HG03460 (cell line): ENCODE measurements around the gene ALDOB.

ENCODE experiments used
- ATAC-seq: cut with Tn5 transposase; IDR thresholded peaks from one replicate; pipeline ENCODE4 v1.9.1; 2021; ENCODE audit not compliant: unreplicated experiment

ALDOB gene

DNA sequence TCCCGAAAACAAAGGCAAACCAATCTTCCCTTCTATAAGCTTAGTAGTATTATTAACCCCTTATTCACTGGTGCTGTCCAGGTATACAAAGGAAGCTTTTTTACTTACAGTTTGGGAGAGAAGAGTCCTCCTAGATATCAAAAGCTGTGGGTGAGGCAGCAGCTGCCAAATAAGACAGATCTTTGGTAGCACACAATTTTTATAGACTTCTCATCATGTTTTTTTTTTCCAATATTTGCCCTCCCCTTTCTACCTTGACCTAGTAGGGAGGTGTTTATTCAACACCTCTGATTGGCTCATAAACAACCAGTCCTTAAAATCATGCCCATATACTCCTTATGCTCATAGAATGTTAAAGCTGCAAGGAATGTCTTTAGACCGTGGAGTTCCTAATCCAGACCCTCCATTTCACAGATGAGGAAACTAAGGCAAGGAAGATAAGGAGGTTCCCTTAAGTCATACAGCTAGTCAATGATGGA, at the start of gene ALDOB:
Gene ALDOB (minus strand): TSS at position 174 of the 479 bp plus-strand sequence. CDS start 4,887 bp downstream, outside the sequence.
- no peak for ATAC-seq

DNA sequence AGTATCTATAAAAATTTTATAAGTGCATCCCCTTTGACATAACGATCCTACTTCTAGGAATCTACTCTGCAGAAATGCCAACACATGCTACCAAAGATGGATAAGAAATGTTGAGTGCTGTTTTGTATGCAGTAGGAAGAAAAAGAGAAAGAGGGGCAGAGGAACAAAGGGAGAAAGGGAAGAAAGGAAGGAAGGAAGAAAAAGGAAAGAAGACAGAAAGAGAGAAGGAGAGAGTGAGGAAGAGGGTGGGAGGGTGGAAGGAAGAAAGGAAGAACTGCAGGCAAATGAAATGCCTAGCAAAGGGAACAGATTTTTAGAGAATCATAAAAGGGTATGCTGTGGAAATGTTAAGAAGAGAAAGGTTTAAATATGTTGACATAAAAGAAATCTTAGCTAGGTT, 48.5 kb upstream of the ALDOB start:
- no peak for ATAC-seq

DNA sequence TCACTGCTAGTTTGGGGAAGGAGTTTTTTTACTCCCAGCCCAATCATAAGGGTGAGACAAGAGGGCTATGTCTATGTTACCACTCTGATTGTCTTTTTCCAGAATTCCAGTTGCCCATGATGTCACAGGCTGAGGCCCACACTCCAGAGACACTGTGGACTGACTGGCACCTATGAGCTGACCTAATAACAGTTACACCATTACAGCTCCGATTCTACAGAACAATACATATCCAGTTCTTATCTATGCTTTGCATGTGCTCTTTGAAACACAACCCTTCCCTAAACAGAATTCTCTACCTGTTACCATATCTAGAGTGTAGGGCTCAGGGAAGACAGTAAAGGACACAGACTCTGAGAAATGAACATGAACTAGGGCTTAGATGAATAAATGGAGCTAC, 45.7 kb upstream of the ALDOB start:
- no peak for ATAC-seq

DNA sequence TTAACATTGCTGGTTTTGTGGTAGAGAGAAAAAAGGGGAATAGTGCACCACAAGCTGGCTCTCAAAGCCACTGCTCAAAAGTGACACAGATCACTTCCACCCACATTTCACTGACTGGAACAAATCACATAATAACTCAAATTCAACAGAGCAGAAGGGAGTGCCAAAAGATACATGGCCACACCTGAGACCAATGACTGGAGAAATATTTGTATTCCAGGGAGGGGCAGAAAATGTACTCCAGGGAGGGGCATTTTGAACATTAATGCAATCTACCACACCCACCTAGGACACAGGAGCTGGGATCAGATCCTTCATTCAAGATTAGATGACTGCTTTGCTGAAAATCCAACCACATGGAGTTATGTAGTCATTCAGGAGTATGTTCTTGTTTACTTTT, 44.8 kb upstream of the ALDOB start:
- ATAC-seq, result no peak

DNA sequence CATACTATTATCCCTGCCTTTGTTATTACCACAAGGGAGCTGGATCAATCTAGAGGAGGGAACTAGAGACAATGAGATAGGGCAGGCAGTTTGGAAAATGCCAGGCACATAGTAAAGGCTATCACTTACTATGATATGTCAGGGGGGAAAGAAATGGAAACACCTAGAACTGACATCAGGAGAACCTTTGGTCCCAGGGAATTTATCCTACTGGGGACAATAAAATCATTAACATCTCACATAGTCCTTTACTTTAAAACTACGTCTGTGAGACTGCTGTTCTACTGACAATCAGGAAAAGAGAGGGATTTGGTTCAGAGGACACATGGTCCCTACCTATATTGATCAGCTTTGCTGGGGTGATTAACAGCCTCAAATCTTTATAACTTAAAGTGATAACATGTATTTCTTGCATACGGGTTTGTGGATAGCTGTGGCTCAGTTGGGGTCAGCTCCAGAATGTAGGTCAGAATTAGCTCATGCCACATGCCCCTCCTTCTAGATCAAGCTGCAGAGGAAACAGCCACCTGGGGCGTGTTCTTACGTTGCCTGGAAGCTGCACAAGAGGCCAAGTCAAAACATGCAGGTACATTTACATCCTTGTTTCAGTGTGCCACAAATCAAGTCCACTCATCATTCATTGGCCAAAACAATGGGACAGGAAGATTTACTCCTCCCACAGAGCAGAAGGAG, 43.9 kb upstream of the ALDOB start:
- no peak for ATAC-seq

DNA sequence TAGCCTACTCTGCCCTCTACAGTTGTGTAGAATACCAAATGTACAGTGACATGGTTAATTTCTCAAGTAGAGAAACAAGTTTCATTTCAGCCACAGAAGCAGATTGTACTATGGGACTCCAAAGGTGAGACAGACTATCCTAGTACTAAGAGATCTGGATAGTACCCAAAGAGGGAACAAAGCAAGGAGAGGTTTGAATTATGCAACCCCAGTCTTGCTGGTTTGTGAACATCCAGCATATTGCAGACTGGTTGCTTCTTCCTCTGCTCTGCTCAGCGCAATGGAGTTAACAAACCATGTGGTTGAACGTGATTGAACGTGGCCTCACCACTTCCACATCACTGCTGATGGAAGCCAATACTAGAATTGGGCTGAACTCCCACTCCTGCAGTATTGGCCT, 43.3 kb upstream of the ALDOB start:
- ATAC-seq, result no peak

DNA sequence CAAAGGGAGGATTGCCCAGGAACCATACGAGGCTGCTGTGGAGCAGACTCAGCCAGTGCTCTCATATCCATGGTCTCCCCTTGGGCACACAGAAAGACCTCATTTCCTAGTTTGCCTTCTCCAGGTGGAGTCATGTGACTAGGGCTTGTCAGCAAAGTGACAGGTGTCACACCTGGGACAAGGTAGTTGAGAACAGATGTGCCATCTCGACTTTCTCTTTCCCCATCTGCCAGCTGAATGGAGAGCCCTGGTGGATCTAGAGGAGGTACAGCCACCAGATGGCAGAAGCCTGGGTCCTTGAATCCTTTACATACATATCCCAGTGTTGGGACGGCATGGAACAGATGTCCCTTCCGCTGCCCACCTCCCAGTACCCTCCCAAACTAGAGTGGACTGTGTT, 42.9 kb upstream of the ALDOB start:
- ATAC-seq, result no peak

DNA sequence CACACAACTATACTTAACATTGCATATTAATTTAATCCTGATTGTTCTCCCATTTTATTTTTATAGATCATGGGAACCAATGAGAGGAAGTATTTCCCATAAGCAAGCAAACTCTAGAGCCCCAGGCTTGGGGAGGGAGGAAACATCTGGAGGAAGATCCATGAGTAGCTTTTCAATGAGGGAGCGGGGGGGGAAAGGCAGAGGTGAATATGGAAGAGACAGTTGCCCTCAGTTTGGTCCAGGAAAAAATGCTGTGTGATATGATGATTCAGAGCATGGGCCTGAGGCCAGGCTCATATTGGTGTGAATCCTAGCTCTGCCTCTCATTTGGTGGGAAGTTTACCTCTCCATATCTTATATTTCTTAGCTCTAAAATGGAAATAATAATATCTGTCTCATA, 42.2 kb upstream of the ALDOB start:
- no peak for ATAC-seq

DNA sequence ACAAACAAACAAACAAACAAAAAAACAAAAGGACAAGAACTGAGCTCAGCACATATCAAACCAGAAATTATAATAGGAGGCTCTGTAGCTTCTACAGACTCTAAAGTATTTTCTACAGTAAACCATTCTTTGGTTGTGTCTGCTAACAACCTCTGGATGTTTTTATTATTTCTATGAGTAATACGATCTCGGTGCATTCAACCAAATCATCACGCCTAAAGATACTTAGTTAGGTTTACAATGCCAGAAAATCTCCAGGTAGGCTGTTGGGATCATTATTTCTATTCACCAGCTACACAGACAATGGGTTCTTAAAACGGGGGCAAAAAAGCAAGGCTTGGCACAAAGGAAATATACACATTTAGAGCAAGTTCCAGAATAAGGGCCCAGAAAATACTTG, 41.6 kb upstream of the ALDOB start:
- ATAC-seq, result no peak

DNA sequence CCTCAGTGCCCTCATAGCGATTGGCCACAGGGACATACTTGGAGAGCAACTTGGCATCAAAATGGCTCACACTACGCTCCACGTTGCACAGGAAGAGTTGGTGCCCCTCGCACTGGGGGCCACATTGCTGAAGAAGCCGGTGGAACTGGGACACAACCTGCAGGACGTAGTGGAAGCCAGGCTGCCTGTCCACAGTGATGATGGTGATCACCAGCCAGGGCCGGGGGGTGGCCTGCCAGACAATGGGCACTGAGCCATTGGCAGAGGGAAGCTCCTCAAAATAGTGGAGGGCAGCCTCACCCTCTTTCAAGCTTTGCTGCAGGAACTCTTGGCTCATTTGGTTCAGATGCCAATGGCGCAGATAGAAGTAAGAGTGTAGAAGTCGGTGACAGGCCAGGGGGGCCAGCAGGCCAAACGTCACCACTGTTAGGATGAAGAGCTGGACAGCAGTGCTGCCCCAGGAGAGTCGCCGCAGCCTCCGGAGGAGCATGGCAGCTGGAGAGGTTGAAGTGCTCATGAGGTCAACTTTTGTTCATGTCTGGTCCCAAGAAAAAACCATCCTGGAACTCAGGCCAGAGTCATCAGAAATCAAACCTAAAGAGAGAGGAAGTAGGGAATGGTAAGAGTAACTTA, 41.1 kb upstream of the ALDOB start:
- no peak for ATAC-seq

DNA sequence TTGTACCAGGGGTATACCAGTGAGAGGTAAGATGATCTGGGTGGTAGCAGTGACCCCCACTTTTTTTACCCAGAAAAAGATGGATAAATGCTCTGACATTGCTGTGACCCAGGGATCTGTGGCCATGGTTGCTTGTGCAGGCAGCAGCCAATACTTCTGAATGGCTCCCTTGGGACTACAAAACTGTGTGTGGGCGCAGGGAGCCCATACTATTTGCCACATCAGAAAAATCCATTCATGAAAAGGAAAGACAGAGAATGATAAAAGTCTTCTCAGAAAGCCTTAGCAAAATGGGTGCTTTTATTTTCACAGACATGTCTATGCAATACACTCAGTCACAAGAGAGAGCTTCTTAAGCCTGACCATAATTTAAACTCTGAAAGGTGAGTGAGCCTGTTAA, 37.3 kb upstream of the ALDOB start:
- no peak for ATAC-seq

DNA sequence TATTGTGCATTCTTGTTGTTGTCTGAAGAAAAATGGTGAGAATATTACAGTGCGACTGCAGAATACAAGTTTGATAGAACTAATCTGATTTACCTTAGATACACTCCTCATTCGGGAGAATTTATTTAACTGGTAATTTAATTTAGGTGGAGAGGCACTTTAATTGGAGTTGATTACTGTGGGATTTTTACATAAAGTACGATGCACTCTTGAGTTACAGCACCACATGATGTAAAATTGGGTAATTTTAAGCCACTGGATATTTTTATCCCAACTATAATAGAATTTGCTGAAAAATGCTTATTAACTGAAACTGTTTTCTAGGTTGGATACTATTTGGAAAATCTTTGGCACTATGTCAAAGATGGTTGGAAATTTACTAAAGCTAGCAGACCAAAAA, 35.4 kb upstream of the ALDOB start:
- ATAC-seq, result no peak

DNA sequence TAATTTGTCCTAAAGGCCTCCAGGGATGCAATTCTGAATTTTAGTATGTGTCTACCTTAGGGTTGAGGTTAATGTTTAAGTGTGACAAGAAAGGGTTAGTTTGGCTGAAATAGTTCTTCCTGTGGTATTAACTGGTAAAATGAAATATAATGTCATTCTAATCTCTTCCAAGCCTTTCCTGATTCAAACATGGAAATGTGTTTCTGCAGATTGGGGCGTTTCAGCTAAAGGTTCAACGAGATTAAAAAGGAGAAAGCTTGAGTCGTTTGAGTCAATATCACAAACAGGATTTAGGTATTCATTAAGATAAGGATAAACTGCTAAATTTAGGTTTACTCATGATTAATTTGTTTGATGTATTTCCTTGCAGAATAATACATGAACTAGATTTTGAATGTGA, 34.4 kb upstream of the ALDOB start:
- no peak for ATAC-seq

DNA sequence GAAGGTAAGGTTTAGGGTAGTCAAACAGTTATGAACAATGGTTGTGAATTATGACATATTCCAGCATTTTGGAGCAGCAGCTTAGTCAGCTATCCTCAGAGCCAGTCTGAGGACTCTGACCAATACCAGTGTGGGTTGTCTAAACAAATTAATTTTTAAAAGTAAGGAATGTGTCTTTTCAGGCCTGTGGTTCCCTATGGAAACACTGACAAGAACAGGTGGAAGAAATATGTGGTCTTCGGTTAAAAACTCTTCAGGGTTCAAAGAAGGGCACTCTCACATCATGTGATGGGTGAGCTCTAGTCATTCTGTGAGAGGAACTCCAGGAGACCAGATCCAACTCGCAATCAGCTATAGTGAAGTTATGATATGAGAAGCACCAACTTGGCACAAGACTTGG, 33.5 kb upstream of the ALDOB start:
- no peak for ATAC-seq

DNA sequence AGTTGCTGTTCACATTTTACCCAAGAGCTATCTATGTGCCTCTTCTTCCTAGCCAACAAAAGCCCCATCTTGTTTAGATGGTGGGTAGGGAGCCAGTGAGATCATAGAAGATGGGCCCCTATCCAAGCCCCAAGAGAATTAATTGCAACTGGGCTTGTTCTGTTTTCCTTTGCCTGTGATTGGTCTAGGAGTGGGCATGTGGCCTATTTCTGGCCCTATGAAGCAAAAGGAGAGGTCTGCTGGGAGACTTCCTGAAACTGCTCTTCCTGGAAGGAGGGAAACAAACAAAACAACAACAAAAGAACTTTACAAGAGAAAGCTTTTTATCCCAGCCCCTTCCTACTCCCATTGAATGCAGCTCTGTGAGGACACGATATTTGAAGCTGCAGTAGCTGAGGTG, 32.5 kb upstream of the ALDOB start:
- no peak for ATAC-seq

DNA sequence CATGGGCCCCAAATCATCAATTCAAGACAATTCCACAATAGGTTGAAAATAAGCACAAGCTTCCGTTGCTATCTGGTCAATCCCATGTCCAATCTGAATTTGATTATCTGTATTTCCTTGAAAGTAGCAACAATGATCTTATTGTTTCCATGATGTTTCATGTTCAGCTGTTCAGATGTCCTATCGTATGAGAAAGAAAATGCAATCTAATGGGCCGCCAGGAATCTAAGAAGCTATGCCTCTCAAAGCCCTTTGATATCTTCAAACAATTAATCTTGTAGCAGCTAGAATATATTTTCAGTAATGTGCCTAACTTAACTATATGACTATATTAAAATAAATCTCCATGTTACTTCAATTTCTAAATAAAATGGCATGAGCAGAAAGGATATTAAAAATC, 32.1 kb upstream of the ALDOB start:
- no peak for ATAC-seq

DNA sequence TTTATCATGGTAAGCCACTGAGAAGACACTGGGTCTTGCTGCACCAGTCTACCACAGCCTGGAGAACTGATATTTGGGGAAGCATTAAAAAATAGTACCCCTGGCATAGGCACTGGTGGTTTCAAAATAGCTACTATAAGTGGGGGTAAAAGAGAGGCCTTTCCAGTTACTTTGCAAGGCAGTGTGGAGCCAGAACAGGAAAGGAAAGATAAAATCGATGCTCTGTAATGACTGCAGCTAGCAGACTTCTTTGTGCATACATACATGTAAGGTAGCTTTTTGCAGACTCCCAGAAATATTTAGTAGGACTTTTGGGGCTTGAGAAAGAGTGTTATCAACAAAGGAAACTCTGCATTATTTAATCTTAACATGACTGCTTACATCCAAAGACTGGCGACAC, 31.3 kb upstream of the ALDOB start:
- no peak for ATAC-seq

DNA sequence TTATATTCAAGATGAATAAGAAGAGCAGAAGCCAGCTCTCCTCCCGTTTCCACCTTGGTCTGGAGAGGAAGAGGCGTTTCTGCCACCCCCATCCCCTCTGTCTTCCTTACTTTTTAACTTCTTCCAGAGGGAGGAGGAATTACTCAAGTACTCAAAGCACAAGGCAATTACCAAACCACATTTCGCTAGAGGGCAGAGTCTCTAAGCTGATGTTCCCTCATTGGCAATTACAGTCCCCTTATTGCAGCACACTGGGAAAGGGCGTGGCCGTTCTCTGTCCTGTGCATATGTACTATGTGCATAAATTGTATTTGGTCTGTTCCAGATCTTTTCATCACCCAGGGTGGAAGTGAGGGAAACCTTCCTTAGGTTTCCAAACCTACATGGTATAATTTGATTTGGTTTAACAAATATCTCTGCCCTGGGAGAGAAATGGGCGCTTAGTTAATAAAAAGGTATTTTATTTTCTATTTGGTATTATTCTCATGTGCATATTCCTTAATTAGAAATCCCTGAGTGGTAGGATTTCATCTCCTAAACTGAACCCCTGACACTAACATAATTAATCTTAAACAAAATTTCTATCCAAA, 29.8 kb upstream of the ALDOB start:
- no peak for ATAC-seq

DNA sequence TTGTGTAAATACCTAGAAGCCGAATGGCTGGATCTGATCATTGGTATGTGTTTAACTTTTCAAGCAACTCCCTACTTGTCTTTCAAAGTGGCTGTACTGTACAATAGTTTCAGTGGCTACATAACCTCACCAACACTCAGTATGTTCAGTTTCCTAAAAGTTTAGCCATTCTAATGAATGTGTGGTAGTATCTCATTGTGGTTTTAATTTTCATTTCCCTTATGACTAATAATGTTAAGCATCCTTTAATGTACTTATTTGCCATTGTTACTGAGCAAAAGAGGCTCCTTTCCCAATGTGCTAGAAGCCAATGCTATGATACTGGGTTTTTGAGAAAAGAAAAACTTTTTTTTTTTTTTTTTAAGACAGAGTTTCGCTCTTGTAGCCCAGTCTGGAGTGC, 27.8 kb upstream of the ALDOB start:
- ATAC-seq, result no peak

DNA sequence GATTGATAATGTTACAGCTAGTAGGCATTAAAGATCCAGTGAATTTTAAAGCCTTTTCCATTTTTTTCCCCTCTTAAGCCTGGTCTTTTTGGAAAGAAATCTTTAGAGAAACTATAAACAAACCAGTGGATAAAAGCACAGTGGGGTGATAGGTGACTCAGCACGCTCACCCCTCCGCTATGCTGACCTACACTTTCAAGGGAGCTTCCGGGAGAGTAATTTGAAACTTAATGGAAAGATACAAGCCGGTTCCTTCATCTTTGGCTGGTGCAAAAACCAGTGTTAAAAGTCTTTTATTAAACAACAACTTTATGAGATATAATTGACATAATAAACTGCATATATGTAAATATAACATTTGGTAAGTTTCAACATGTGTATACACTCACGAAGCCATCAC, 27.0 kb upstream of the ALDOB start:
- ATAC-seq, result no peak

DNA sequence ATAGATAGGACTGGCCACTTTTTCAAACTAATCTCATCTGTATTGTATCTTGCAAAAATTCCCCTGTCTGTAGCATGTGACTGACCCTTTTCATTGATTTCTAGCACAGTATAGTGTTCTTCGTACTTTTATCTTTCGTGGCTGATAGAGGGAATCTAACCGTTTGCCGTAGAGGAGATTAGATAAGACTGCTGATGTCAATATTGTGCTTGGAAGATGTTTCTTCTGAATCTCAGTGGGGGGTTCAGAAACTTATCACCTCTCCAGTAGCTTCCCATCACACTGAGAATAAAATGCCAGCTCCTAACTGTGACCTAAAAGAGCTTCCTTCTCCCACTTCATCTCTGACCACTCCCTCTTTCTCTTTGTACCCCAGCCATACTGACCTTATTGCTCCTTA, 25.4 kb upstream of the ALDOB start:
- no peak for ATAC-seq

DNA sequence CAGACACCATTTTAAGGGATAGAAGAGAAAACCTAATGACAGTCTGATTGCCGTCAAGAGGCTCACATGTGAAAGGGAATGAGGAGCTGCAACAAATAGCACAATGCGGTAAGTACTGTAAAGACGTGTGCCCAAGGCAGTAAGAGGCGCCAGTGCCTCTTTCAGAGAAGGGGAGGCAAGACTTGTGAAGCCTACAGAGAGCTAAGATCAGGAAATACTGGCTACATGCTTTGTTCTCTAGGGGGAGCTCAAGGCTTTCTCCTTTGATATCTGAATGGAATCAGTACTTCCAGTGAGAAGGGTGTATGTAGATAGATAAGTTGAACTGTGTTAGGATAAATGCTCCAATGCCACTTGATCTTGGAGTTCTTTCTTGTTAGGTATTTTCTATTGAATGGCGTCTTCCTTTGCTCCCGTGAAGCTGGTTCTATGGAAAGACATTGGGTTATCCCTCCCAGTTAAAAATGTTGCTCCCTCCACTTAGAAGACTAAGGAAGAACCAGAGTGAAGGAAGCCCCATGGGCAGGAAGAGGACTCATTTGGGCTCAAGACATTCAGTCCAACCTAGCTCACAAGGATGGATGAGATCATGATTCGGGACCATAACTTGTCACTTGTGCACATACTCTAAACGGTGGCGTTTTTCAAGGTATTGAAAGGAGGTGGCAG, 23.5 kb upstream of the ALDOB start:
- ATAC-seq, result peak; percentile 93
